ENCODE data around the gene FAM118A. TPM values are rescaled to one million over a fixed set of nuclear protein-coding genes. Genes with fewer than 3 reads are reported as not detected.
"Not testable (repeated sequence)": the region's sequence is repeated elsewhere in the genome, so short reads cannot be mapped to it uniquely, and the experiment has no call there.

FAM118A gene
- total and polyA plus RNA-seq, 2 of the 8 experiments (the other 6 are each of a cell fraction or from before 2014, with no cell fraction given): 8.5 to 18.6 TPM

DNA sequence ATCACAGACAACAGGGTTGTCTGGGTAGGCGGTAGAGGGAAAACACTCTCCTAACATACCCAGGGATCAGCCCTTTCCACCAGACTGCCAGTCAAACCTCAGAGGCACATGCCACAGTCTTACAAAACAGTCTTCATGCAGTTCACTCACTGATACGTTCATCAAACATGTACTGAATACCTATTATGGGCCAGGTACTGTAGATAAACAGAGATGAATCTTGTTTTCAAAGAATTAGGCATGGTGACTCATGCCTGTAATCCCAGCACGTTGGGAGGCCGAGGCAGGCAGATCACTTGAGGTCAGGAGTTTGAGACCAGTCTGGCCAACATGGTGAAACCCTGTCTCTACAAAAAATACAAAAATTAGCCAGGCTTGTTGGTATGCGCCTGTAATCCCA is 43.0 kb downstream of the FAM118A start:
- WGBS, 2 experiments (ENCODE audit: extremely low coverage in 1 of 2, insufficient coverage in 1 of 2, insufficient read length in 1 of 2, insufficient replicate concordance in 2 of 2, low coverage in 1 of 2, low lambda C conversion rate in 2 of 2, missing lambda C conversion rate in 1 of 2): 76% methylated on average over 5 of the region's 5 CpGs; no CpG with 5 or more reads in 1 of the 2 experiments
- not testable (repeated sequence) for H3K4me2 ChIP-seq (ENCODE audit: insufficient read depth in 1 of 2, low read depth in 2 of 2, low read length in 2 of 2); FAIRE-seq

More for the DNA sequence above, 43.0 kb downstream of the FAM118A start:
- H3K23ac ChIP-seq (ENCODE audit: insufficient read length); H2BK15ac ChIP-seq (ENCODE audit: low read length); H4K8ac ChIP-seq (ENCODE audit: extremely low read depth, insufficient read depth, low read length); H3K4me3 ChIP-seq (ENCODE audit: extremely low read depth in 1 of 4, insufficient read depth in 2 of 4, low read depth in 3 of 4, low read length in 4 of 4); H4K20me1 ChIP-seq (replicated peaks in 1 of 2; ENCODE audit: control insufficient read depth in 1 of 2, insufficient read depth in 2 of 2, low read length in 2 of 2); H2AFZ ChIP-seq (ENCODE audit: low read length); H3K9ac ChIP-seq (replicated peaks in 1 of 4; ENCODE audit: extremely low read depth in 1 of 4, low read depth in 3 of 4, low read length in 3 of 4); H3K14ac ChIP-seq (ENCODE audit: insufficient read length); H2AK5ac ChIP-seq (ENCODE audit: low read depth, low read length); H2BK20ac ChIP-seq (ENCODE audit: low read length); H3K4me1 ChIP-seq (replicated peaks in 1 of 4; ENCODE audit: control insufficient read depth in 3 of 4, insufficient read depth in 4 of 4, low read length in 3 of 4); H2BK5ac ChIP-seq (ENCODE audit: low read depth, low read length); H3K27ac ChIP-seq (ENCODE audit: low read depth, low read length); H4K5ac ChIP-seq (ENCODE audit: insufficient read length, low read depth, low read length); H3K9me3 ChIP-seq (ENCODE audit: insufficient read depth in 2 of 2, low read depth in 1 of 2, low read length in 1 of 2); H3K23me2 ChIP-seq (ENCODE audit: low read depth, low read length); H3K27me3 ChIP-seq (replicated peaks in 1 of 4; ENCODE audit: control insufficient read depth in 3 of 4, extremely low read depth in 1 of 4, insufficient read depth in 3 of 4, low read length in 3 of 4); H2BK12ac ChIP-seq (ENCODE audit: low read depth, low read length); DNase-seq (ENCODE audit: low read depth in 1 of 2, low spot score in 2 of 2); CTCF ChIA-PET (ENCODE audit: partially characterized antibody); H3K79me2 ChIP-seq (ENCODE audit: control insufficient read depth in 1 of 2, insufficient read depth in 2 of 2, low read length in 2 of 2); H4K91ac ChIP-seq (replicated peaks; ENCODE audit: insufficient read length, low read length); H3K36me3 ChIP-seq (ENCODE audit: control insufficient read depth in 2 of 4, insufficient read depth in 4 of 4, low read length in 3 of 4); H3K18ac ChIP-seq (ENCODE audit: extremely low read depth, low read length); H2BK120ac ChIP-seq (replicated peaks; ENCODE audit: low read depth, low read length); H3K56ac ChIP-seq (replicated peaks; ENCODE audit: insufficient read length, low read depth, low read length); H3K79me1 ChIP-seq (ENCODE audit: low read depth, low read length); H3K4ac ChIP-seq (replicated peaks; ENCODE audit: insufficient read length, low read depth, low read length): not testable (repeated sequence)
- POLR2A ChIA-PET (ENCODE audit: partially characterized antibody): interaction anchor here (0.9 kb wide), 1 partner anchor 41 kb away, joined by 3 read pairs; no protein-coding TSS in a partner anchor
